GM19372 (cell line): ENCODE results near the gene DQX1.
"Not testable (repeated sequence)": the region's sequence is repeated elsewhere in the genome, so short reads cannot be mapped to it uniquely, and the experiment has no call there.

Experiments used
- ATAC-seq: cut with Tn5 transposase; IDR thresholded peaks from one replicate; pipeline ENCODE4 v1.9.1; 2021; ENCODE audit warnings: mild to moderate bottlenecking, low read depth, moderate library complexity; ENCODE audit not compliant: unreplicated experiment

Gene DQX1

DNA sequence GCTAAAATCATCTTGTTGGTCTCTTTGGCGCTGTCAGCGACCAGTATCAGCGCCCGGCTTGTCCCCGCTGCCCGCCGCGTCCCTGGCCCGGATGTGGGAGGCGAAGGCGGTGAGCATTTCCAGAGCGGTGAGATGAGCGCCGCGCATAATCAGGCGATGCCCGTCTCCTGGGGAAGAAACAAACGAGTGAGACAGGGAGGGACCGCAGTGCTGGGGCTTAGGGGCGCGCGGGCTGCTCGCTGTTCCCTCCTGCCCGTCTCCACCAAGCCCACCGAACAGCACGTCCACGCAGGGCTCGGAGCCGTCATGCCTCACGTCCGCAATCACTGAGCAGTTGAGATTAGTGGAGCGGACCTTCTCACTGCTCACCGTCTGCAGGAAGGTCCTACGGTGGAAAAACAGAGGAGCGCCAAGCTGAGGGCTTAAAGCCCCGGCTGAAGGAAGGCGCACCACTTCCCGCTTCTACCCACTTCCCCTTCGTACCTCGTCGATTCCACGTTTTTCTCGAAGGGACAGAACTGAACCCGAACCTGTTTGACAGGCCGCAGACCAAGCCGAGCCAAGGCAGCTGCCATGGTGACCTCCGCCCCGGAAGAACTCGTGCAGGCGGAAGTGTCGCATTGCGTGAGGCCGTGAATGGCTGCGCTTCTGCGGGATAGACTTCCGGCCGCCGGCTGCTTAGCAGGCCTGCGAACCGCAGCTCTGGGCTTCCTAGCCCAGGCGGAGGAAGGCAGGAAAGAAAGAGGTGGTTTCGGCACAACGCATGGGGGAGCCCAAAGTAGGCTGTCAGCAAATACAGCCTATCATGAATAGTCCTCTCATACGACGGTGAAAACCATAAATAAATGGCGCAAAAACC is 53.7 kb downstream of the DQX1 start, which contains the start of gene MRPL53:
TSS of gene MRPL53 (minus strand) at position 595 of the 859 bp plus-strand sequence. CDS start at position 575, 20 bp downstream.
- ATAC-seq: peak; percentile 87

DNA sequence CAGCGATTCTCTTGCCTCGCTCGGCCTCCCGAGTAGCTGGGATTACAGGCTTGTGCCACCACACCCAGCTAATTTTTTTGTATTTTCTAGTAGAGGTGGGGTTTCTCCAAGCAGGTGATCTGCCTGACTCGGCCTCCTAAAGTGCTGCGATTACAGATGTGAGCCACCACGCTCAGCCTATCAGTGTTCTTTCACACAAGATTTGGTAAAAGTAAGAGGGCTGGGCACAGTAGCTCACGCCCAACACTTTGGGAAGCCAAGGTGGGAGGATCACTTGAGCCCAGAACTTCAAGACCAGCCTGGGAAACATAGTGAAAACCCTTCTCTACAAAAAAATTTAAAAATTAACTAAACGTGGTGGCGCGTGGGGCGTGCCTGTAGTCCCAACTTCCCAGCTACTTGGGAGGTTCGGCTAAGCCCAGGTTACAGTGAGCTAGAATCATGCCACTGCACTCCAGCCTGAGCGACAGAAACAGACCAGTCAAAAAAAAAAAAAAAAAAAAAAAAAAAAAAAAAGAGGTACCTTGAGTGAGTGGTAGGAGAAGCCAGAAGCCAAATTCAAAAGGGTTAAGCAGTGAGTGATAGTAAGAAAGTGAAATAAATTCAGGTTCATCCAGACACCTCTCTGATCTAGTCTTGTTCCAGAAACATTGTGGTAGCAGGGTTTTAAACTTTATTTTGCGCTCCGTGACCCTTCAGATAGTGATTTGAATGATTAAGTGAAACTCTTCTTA is 54.5 kb downstream of the DQX1 start:
- ATAC-seq: no peak

DNA sequence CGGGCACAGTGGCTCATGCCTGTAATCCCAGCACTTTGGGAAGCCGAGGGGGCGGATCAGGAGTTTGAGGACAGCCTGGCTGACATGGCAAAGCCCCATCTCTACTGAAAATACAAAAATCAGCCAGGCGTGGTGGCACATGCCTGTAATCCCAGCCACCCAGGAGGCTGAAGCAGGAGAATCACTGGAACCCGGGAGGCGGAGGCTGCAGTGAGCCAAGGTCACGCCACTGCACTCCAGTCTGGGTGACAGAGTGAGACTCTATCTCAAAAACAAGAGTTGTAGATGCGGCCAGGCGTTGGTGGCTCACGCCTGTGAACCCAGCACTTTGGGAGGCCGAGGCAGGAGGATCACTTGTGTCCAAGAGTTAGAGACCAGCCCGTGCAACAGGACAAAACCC is 55.3 kb downstream of the DQX1 start:
- not testable (repeated sequence) for ATAC-seq
